Left kidney (tissue), 2 donors: ENCODE data around the gene APRT. TPM values are rescaled to one million over a fixed set of nuclear protein-coding genes. Genes with fewer than 3 reads are reported as not detected.
"Not testable (repeated sequence)": the region's sequence is repeated elsewhere in the genome, so short reads cannot be mapped to it uniquely, and the experiment has no call there.

Experiments used
- DNase-seq: peaks from one replicate; pipeline ENCODE4 v3.0.0-alpha.2; 2013
- polyA plus RNA-seq: library from polyadenylated mRNA; unstranded; fragments of 120-200 nt; gene quantifications from one replicate; pipeline ENCODE4 v1.2.1, GENCODE V29; 2013; ENCODE audit not compliant: insufficient read length

Gene APRT
- polyA plus RNA-seq, 1 donor = 72.3 TPM

DNA sequence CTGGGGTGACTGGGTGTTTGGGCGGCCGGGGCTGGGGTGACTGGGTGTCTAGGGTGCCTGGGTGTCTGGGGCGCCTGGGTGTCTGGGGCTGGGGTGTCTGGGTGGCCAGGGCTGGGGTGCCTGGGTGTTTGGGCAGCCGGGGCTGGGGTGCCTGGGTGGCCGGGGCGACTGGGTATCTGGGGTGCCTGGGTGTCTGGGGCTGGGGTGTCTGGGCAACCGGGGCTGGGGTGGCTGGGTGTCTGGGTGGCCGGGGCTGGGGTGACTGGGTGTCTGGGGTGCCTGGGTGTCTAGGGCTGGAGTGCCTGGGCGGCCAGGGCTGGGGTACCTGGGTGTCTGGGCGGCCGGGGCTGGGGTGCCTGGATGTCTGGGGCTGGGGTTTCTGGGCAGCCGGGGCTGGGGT, 13.4 kb upstream of the APRT start:
- no peak for DNase-seq

DNA sequence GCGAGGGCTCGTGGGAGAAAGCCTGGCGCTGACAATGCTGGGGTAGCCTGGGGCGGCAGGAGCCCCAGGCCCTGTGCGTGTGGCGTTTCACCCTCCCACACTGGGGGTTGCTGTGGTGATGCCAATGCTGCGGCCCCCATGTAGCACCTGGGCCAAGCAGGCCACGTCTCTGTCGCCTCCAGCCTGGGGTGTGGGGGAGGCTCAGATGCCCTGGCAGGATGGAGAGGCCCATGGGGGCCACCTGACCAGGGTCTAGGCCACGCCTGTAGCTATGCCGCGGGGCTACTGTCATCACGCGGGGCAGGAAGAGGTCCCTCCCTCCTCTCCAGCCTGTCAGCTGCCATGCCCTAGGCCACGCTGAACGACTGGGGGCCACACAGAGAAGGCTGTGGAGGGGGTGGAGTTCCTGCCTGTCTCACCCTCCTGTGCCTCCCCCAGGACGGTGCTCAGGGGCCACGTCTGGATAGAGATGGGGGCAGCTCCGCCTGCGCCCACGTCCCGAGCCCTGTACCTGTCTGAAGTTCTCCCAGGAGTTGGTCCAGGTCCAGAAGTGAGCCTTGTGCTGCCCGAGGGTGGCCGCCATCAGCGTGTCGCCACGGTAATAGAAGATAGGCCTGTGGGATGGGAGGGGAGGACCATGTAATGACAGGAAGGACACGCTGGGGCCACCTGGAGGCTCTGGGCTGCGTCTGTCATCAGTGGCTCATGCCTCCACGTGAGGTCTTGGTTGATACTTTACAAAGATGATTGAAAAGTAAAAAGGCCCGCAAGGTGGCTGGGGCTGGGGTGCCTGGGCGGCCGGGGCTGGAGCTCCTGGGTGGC, 12.7 kb upstream of the APRT start:
- DNase-seq = no peak

DNA sequence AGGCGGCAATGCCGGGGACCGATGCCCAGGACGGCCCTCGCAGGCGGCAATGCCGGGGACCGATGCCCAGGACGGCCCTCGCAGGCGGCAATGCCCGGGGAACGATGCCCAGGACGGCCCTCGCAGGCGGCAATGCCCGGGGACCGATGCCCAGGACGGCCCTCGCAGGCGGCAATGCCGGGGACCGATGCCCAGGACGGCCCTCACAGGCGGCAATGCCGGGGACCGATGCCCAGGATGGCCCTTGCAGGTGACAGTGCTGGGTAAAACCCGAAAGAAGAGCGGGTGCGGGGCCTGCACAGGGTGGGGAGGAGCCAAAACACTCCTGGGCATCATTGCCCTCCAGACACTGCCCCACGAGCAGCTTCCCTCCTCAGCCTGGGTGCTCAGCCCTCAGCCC, 11.9 kb upstream of the APRT start:
- DNase-seq = not testable (repeated sequence)

DNA sequence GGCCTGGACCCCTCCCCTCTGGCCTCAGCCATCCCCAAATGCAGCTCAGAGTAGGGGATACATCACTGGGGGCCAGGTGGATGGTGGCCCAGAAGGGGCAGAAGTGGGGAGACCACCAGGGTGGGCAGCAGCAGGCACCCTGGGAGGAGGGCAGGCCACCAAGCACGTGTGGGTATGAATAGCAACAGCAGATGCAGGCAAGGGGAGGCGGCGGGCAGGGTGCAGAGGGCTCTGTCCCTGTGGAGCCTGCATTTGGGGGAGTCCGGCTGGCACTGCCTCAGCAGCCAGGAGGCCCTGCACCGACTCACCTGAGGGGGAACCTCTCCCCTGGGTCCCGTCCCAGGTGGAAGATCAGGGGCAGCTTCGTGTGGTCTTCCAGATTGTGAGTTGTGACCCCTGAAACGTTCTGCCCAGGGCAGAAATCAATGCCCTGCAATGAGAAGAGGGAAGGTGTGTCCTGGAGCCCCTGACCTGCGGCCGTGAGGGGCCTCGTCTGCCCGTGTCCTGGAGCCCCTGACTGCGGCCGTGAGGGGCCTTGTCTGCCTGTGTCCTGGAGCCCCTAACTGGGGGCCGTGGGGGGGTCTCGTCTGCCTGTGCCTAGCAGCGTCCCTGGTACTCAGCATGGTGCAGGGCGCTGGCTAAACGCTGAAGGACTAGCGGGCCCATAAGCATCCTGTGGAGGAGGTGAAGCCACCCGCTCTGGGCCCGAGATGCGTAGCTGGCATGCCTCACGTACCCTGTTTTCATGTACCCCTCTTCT, 10.7 kb upstream of the APRT start:
- DNase-seq = no peak

DNA sequence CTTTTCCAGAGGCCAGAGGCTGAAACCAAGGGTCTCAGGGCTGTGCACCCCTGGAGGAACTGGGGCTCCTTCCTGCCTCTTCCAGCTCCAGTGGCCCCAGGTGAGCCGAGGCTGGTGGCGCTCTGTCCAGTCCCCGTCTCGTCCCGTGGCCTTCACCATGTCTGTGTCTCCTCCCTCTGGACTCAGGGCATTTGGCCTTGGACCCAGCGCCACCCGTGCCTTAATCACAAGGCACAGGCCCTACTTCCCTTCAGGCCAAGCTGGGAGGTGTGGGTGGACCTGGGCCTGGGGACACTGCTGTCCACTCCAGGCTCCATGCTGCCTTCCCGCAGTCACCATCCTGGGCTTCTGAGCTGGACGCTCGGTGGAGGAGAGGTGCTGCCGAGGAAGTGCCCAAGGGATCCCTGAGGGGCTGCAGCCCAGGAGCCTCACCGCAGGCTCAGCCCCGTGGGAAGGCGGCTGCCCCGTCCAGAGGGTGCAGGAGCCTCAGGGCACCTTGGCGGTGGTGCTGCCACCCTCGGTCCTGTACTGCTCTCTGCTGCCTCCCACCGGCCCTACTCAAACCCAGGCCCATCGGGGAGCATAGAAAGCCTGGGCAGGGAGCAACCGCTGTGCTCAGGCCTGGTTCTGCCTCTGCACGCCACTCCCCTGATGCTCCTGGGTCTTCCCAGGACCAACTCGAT, 9.6 kb upstream of the APRT start:
- no peak for DNase-seq

DNA sequence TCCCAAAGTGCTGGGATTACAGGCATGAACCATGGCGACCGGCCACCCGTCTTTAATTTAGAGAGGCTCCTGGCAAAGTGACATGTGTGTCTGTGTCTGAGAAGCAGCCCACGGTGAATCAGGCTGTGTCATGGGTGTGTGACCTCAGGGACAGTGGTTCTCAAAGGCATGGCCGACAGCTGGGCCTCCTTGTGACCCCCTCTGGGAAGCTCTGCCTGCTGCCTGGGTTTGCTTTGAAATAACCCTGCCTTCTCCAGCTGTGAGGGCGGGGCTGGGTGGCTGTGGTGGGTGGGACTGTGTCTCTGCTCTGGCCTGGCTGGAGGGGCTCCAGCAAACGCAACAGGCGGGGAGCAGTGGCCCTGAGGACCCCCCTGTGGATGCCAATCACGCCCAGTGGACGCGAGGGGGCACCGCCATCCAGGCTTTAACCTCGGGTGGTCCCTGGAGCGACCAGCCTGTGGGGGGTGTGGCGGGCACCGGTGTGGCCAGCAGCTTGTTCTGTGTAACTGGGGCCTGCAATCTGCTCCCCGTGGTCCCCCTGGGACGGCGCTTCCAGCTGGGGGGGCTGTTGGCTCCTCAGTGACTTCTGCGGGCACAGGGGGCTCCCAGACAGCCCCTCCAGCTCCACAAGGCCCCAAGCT, 8.8 kb upstream of the APRT start:
- no peak for DNase-seq

DNA sequence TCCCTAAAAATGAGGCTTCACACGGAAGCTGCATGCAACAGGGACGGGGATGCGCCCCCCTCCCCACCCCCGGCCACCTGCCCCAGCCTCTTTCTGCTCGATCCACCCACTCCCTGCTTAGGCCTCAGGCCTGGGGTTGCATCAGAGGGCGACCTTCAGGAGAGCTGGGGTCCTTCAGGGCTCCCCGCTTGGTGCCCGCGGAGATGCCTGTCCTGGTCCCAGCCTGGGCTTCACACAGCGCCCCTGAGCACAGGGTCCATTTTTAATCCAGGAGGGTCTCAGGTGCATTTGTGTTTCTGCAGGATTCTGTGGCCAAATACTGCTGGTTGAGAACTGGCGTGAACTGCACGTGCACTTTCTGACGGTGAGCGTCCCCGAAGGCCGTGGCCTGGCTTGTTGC, 7.4 kb upstream of the APRT start:
- DNase-seq = no peak

DNA sequence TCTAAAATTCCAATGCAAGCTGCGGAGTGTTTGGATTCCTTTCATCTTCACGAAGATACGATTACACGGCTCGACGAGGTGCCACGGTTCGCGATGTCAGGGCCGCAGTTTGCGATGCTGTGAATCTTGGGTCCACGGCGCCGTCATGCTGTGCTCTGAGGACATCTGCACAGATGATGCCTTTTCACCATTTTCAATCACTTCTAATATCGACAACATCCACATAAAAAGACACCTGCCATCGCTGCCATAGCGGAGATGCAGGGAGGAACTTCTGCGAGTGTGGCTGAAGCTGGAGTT, 6.8 kb upstream of the APRT start:
- DNase-seq = no peak

DNA sequence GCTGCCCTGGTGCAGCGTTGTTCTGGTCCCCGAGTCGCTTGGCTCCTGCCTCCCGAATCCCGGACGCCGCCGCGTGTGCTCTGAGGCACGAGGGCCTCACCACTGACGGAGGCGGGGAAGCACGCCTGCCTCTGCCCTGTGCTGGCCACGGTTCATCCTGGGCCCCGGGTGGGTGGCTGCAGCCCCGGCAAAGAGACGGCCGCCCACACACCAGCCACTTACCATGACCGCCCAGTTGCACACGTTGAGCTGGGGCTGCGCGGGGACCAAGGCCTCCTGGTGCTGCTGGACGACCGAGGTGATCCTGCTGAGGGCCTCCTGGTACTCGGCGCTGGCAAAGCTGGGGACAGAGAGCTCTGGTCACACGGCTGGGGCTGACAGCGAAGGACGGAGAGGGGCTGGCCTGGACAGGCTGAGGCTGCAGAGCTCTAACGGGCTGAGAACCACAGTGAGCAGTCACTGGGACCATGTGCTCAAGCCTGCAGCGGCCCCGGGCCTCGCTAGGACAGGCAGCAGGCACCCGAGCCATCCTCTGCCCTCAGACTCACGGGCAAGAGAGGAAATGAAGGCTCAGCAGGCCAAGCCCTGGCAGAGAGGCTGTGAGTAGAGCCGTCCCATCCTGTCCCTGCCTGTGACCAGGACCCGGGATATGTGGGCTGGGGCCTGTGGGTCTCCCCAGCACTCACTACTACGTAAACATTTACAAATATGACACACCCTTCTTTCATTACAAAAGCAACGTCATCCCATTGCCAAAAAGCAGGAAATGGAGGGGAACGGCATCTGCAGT, 6.3 kb upstream of the APRT start:
- no peak for DNase-seq

DNA sequence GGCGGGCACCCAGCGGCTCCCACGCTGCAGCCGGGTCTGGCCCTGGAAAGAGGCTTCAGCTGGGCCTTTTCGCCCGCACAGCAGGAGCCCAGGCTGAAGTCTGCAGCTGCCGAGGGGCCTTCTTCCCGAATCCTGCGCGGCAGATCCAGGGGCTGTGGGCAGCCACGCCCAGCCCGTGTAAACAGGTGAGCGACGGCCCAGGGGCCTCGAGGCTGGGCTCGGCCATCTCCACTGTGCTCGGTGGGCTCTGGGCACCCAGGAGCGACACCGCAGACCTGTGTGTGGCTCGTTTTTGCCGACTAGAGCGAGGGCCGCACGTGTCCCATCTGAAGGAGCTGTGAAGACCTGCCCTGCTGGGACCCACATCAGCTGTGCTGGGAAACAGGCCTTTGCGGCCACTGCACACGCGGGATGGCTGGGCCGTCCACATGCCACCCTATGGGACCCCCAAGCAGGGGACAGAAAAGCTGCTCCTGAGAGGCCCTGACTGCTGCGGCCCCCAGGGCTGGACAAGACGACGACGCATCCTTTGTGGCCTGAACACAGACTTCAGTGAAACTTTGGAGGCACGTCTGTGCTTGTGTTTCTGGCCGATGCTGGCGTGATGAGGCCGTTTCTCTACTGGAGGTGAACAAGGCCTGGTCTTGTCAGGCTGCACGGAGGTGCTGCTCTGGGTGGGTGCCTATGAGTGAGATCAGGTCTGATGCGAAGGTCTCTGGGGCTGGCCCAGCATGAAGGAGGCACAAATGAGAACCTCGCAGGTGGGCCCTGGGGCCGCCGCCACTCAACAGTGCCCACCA, 5.2 kb upstream of the APRT start:
- no peak for DNase-seq

DNA sequence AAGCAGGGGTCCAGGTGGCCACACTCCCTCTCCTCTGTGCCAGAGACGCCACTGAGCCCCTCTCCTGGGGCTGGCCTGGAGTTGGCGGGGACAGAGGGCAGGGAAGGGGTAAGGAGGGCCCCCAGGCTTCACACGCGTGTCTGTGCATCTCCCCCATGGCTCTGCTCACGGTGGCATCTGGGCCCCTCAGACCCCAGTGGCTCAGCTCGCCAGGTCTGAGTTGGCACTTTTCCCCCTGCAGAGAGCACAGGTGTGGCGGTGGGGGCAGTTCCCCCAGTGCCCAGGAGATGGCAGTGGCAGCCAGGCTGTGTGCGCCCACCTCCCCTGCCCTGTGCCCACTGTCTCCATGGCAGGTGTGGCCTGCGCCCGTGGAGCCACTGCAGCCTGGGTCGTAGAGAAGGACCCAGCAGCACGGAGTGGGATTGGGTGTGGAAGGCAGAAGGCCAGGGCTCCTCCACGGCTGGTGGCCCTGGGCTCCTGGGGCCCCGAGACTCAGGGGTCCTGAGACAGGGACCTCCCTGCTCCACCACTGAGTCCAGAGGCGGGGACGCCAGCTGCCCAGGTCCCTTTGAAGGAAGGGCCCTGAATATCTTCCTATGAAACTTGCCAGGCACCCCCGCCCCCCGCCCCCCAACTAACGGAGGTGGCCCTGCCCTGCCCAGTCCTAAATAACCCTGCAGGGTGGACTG, 4.3 kb upstream of the APRT start:
- DNase-seq = no peak

DNA sequence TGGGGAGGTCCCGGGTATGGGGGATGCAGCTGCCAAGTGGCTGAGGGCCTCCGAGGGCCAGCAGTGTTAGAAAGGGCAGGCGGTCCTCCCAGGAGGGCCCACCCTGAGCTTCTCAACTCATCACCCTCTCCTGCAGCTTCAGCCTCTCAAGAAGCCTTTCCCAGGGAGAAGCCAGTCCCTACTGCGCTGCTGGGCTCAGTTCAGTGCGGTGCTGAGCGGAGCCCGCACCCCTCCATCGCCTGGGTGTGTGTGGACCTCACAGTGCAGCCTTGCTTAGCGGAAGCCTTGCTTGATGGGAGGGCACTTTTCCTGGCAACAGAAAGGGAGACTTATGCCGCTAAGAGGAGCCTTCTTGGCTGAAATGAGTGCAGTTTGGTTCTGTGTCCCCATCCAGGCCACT, 3.5 kb upstream of the APRT start:
- no peak for DNase-seq

DNA sequence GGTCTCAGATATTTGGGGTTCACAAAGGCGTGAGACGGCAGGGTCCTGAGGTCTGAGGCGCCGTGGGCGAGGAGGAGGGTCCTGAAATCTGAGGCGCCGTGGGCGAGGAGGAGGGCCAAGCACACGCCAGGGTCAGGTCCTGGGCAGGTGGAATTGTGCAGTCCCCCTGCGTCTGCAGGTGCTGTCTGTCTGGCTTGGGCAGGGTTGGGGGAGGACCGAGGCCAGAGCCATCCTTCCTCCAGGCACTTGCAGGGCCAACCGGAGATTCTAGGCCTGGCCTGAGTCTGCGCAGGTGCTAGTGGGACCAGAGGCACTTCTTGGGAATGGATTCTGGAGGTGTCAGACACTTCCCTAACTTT, 2.4 kb upstream of the APRT start:
- no peak for DNase-seq

DNA sequence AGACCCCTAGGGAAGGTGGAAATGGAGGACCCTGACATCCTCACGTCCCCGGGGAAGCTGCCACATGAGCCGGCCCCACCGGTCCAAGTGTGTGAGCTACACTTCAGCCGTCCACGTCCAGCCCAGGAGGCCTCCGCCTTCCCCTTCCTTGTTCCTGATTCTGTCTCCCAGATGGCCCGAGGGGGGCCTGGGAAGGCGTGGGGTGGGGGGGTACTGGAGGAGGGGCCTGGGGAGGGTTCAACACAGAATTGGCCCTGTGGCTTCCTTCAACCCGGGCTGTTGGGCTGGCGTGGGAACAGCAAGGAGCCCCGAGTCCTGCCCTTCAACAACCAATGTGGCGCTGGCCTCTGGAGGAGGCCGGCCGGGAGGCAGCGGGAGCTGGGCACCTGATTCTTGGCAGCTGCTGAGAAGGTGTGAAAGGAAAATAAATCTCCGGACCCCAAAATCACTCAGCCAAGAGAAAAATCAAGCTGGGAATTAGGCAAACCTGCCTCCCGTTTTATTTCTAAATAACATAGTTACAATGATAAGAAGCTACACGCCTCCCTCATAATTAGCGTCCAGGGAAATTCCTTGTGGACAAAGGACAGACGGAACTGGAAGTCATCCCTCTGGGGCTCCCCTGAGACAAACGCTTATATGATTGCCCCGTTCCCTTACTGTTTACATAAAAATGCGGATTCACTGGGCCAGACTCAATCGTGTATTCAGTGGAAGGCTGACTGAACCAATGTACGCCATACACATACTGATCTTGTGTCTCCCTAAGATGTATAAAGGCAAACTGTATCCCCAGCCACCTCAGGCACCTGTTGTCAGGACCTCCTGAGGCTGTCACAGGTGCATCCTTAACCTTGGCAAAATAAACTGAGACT, 1.8 kb upstream of the APRT start:
- no peak for DNase-seq

DNA sequence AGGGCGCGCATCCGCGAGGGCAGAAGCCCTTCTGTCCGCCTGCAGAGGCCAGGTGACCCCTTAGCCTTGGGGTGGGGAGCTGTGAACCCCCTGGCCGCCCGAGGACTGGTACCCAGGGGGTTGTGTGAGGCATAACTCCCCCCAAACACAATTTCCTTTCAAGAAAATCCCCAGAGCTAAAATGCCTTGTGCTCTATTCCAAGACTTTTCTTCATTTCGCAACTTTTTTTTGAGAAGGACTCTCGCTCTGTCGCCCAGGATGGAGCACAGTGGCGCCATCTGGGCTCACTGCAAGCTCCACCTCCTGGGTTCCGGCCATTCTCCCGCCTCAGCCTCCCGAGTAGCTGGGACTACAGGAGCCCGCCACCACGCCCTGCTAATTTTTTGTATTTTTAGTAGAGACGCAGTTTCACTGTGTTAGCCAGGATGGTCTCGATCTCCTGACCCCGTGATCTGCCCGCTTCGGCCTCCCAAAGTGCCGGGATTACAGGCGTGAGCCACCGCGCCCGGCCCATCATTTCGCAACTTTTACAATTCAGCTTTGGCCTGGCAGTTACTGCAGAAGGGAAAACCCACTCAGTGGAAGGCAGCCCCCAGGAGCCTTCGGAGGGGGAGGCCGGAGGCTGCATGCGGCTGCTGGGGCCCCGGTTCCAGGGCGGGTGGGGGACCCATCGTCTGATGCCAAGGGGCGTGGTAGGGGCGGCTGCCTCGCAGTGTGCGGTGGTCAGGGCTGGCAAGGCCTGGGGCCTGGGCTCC, 963 bp upstream of the APRT start:
- no peak for DNase-seq

DNA sequence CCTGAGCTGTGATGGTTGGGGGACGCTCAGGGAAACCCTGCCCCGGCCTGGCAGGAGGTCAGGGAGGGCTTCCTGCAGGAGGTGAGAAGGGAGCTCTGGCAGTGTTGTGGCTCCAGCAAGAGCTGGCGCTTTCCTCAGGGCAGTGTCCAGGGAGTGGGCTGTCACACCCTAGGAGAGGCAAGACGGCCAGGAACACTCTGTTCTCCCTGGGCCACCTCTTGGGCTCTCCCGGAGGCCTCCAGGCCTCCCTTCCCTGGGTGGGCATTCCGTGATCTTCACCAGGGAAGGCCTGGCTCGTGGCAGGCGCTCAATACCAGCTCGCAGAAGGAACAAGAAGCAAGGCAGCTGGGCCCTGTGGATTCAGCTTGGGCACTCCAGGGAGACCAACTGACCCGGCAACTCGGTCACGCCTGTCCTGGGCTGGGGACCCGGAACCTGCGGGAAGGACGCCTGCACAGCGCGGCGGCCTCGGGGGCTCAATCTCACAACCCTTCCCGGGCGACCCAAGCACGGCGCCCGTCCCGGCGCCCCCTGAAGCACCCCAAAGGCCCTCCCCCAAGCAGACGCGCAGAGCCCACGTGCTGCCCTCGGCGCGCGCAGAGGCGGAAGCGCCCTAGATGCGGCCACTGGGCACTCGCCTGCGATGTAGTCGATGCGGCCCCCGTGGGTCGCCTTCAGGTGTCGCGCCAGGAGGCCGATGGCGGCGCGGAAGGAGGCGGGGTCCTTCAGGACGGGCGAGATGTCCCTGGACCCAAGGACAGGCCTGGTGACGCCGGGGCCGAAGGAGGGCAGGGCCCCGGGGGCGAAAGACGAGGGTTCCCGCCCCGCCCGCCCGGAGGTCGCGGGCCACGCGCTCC, 588 bp downstream of the APRT start:
- DNase-seq = peak; percentile 75

DNA sequence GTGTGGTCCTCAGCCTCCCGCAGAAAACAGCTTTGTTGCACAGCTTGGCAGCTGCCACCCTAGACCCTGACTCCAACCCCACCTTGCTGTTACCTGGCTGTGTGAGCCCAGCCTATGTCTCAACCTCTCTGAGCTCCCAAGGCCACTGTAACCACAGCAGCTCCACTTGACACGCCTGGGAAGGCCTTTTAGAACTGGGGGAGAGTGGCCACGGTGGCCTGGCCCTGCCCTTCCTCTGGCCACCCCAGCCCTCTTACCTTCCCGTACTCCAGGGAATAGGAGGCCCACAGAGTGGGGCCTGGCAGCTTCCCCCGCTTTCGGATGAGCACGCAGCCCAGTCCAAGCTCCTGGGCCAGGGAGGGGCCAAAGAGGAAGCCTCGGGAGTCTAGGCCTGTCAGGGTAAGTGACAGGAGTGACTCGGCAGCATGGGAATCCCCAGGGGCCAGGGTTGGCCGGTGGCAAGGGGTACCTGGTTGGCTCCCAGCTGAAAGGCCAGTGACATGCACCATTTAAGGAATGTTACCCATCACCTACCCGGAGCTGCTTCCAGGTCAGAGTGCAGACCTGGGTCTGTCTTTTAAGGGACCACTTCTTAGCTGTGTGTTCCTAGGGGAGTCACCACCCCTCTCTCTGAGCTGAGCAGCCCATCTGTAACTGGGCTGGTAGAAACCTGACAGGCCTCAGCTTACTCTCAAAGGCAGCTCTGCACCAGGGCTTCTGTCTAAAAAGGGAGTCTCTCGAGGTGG, 1.4 kb downstream of the APRT start:
- no peak for DNase-seq
